ENCODE data around the gene ZEB1. TPM values are rescaled to one million over a fixed set of nuclear protein-coding genes. Genes with fewer than 3 reads are reported as not detected.

ZEB1 gene
- total and polyA plus RNA-seq, 2 of the 13 experiments (the other 11 are each of a cell fraction or from before 2014, with no cell fraction given) = 9.6 to 18.0 TPM

DNA sequence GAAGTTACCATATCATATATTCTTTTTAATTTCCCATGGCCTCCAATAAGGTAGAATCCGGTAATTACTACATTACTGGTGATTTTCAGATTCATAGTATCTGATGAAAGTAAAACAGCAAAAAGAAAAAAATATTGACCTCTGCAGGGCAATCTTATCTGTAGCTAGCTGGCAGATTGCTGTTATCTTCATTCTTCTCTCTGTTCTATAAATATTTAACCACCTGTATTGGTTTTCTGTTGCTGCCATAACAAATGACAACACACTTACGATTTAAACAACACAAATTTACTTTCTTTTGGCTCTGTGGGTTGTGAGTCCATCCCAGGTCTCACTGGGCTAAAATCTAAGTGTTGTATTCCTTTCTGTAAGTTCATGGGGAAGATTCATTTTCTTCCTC, 164.5 kb downstream of the ZEB1 start:
- FAIRE-seq = no peak
- in situ Hi-C loops (cut with HindIII; ENCODE audit: extremely low pct_ligation_motif_present, low pct_unique_long_range_greater_than_20kb) = loop anchor here (10.0 kb wide), 1 partner anchor 699 kb away; no protein-coding TSS in a partner anchor
- no peaks in the 10 kb centered on the region for H3K36me3 ChIP-seq (replicated peaks in 1 of 2; ENCODE audit: control insufficient read depth in 1 of 2, insufficient read depth in 2 of 2, low read length in 2 of 2)
- TF ChIP-seq HMGA1 (CRISPR knock-in tag; conservative IDR thresholded peaks at IDR 0.05) (no peak), ZNF274 (CRISPR knock-in tag; IDR thresholded peaks at IDR 0.05) (no peak), ZNF296 (CRISPR knock-in tag; conservative IDR thresholded peaks at IDR 0.05) (no peak), SRSF9 (IDR thresholded peaks at IDR 0.05; ENCODE audit: borderline replicate concordance, insufficient read depth, low read depth, low read length, poor library complexity, severe bottlenecking) (no peak), SRF (IDR thresholded peaks at IDR 0.05; ENCODE audit: low read depth, low read length) (no peak), ZNF292 (CRISPR knock-in tag; IDR thresholded peaks at IDR 0.05; ENCODE audit: borderline replicate concordance, low read depth) (no peak), GLI4 (CRISPR knock-in tag; IDR thresholded peaks at IDR 0.05; ENCODE audit: borderline replicate concordance) (no peak), MIER2 (CRISPR knock-in tag; IDR thresholded peaks at IDR 0.05) (no peak), TOPORS (CRISPR knock-in tag; IDR thresholded peaks at IDR 0.05) (no peak), MTF1 (CRISPR knock-in tag; IDR thresholded peaks at IDR 0.05) (no peak), WIZ (CRISPR knock-in tag; IDR thresholded peaks at IDR 0.05) (no peak), ATM (IDR thresholded peaks at IDR 0.05; ENCODE audit: borderline replicate concordance) (no peak), SKI (IDR thresholded peaks at IDR 0.05; ENCODE audit: partially characterized antibody) (no peak), ZNF484 (CRISPR knock-in tag; IDR thresholded peaks at IDR 0.05; ENCODE audit: borderline replicate concordance, low read depth) (no peak)
- TF ChIP-seq, protein P1, sequence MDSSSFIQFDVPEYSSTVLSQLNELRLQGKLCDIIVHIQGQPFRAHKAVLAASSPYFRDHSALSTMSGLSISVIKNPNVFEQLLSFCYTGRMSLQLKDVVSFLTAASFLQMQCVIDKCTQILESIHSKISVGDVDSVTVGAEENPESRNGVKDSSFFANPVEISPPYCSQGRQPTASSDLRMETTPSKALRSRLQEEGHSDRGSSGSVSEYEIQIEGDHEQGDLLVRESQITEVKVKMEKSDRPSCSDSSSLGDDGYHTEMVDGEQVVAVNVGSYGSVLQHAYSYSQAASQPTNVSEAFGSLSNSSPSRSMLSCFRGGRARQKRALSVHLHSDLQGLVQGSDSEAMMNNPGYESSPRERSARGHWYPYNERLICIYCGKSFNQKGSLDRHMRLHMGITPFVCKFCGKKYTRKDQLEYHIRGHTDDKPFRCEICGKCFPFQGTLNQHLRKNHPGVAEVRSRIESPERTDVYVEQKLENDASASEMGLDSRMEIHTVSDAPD (CRISPR knock-in tag; IDR thresholded peaks at IDR 0.05) = no peak
- TF ChIP-seq, protein P2, sequence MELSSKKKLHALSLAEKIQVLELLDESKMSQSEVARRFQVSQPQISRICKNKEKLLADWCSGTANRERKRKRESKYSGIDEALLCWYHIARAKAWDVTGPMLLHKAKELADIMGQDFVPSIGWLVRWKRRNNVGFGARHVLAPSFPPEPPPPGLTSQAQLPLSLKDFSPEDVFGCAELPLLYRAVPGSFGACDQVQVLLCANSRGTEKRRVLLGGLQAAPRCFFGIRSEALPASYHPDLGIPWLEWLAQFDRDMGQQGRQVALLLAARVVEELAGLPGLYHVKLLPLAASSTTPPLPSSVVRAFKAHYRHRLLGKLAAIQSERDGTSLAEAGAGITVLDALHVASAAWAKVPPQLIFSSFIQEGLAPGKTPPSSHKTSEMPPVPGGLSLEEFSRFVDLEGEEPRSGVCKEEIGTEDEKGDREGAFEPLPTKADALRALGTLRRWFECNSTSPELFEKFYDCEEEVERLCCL (CRISPR knock-in tag; IDR thresholded peaks at IDR 0.05; ENCODE audit: borderline replicate concordance) = no peak
- TF ChIP-seq, protein P3, sequence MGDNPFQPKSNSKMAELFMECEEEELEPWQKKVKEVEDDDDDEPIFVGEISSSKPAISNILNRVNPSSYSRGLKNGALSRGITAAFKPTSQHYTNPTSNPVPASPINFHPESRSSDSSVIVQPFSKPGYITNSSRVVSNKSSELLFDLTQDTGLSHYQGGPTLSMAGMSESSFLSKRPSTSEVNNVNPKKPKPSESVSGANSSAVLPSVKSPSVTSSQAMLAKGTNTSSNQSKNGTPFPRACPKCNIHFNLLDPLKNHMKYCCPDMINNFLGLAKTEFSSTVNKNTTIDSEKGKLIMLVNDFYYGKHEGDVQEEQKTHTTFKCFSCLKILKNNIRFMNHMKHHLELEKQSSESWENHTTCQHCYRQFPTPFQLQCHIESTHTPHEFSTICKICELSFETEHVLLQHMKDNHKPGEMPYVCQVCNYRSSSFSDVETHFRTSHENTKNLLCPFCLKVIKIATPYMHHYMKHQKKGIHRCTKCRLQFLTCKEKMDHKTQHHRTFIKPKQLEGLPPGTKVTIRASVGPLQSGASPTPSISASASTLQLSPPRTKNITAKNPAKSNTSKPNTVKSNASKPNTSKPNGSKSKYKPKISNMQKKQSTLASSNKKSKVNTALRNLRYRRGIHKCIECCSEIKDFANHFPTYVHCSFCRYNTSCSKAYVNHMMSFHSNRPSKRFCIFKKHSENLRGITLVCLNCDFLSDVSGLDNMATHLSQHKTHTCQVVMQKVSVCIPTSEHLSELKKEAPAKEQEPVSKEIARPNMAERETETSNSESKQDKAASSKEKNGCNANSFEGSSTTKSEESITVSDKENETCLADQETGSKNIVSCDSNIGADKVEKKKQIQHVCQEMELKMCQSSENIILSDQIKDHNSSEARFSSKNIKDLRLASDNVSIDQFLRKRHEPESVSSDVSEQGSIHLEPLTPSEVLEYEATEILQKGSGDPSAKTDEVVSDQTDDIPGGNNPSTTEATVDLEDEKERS (CRISPR knock-in tag; IDR thresholded peaks at IDR 0.05) = no peak
- TF ChIP-seq, protein P4, sequence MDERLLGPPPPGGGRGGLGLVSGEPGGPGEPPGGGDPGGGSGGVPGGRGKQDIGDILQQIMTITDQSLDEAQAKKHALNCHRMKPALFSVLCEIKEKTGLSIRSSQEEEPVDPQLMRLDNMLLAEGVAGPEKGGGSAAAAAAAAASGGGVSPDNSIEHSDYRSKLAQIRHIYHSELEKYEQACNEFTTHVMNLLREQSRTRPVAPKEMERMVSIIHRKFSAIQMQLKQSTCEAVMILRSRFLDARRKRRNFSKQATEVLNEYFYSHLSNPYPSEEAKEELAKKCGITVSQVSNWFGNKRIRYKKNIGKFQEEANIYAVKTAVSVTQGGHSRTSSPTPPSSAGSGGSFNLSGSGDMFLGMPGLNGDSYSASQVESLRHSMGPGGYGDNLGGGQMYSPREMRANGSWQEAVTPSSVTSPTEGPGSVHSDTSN (CRISPR knock-in tag; IDR thresholded peaks at IDR 0.05) = no peak
- TF ChIP-seq, protein P5, sequence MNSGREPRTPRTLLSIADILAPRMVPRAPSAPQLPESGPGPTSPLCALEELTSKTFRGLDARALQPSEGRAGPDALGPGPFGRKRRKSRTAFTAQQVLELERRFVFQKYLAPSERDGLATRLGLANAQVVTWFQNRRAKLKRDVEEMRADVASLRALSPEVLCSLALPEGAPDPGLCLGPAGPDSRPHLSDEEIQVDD (CRISPR knock-in tag; IDR thresholded peaks at IDR 0.05; ENCODE audit: borderline replicate concordance) = no peak
- H3K4me2 ChIP-seq (ENCODE audit: low read depth, low read length) = no peak overlapping the region
- no peak overlapping the region for H2AFZ ChIP-seq (ENCODE audit: low read length)
- no peak overlapping the region for H3K4me3 ChIP-seq (replicated peaks in 1 of 3; ENCODE audit: insufficient read depth in 1 of 3, low read depth in 2 of 3, low read length in 3 of 3)
- no peak overlapping the region for H3K27ac ChIP-seq (ENCODE audit: extremely low read length, insufficient read depth, low read length)
- ATAC-seq = no peak
- ChIA-PET POLR2A (no interaction called here), CTCF (ENCODE audit: low intra/inter-chr PET ratio, low total read pairs) (no interaction called here)
- H3K9ac ChIP-seq (ENCODE audit: insufficient read depth, low read depth, low read length) = no peak overlapping the region
- DNase-seq (ENCODE audit: low spot score) = no peak
- H3K4me1 ChIP-seq (ENCODE audit: insufficient read depth, low read length) = no peaks in the 10 kb centered on the region
- WGBS (ENCODE audit: low lambda C conversion rate) = 82% methylated on average over 2 of the region's 2 CpGs
- H3K79me2 ChIP-seq (ENCODE audit: insufficient read depth, low read length) = no peaks in the 10 kb centered on the region
- intact Hi-C loops (cut with micrococcal nuclease; ENCODE audit: unreplicated experiment) = no loop called here
- H3K27me3 ChIP-seq (ENCODE audit: control insufficient read depth in 1 of 2, insufficient read depth in 2 of 2, low read length in 2 of 2) = no peaks in the 10 kb centered on the region
- no peaks in the 10 kb centered on the region for H4K20me1 ChIP-seq (ENCODE audit: insufficient read depth, low read length)
- BruUV-seq (replicated peaks) = no TSS peak
- no peaks in the 10 kb centered on the region for H3K9me3 ChIP-seq (ENCODE audit: low read length)
